ENCODE data around the gene GZMM.
"Not testable (repeated sequence)": the region's sequence is repeated elsewhere in the genome, so short reads cannot be mapped to it uniquely, and the experiment has no call there.

Gene GZMM

GRCh38 chr19:583198-583967, 39.5 kb downstream of the GZMM start:
- DNase-seq (ENCODE audit: low read depth): no peak

GRCh38 chr19:583968-584239, 40.1 kb downstream of the GZMM start:
- DNase-seq (ENCODE audit: low read depth): no peak

- no peak for DNase-seq (ENCODE audit: low read depth)
Observed at GRCh38 chr19:584240-585001, 40.6 kb downstream of the GZMM start.

- DNase-seq (ENCODE audit: low read depth): not testable (repeated sequence)
Observed at GRCh38 chr19:585146-585545, 41.3 kb downstream of the GZMM start.

- DNase-seq (ENCODE audit: low read depth): no peak
Observed at GRCh38 chr19:585551-586110, 41.8 kb downstream of the GZMM start.

- no peak for DNase-seq (ENCODE audit: low read depth)
Observed at GRCh38 chr19:588093-588740, 44.4 kb downstream of the GZMM start.

GRCh38 chr19:588741-589692, 45.2 kb downstream of the GZMM start:
- DNase-seq (ENCODE audit: low read depth): no peak

GRCh38 chr19:589693-590395, 46.0 kb downstream of the GZMM start, which contains the start of gene HCN2:
Gene HCN2 (plus strand): TSS chr19:589881. CDS start chr19:589946, 65 bp downstream.
- DNase-seq (ENCODE audit: low read depth): no peak

GRCh38 chr19:590396-590745, 46.5 kb downstream of the GZMM start:
- no peak for DNase-seq (ENCODE audit: low read depth)

GRCh38 chr19:590750-591098, 46.9 kb downstream of the GZMM start:
- DNase-seq (ENCODE audit: low read depth): no peak

GRCh38 chr19:591099-591958, 47.5 kb downstream of the GZMM start:
- no peak for DNase-seq (ENCODE audit: low read depth)

GRCh38 chr19:592101-592500, 48.2 kb downstream of the GZMM start:
- no peak for DNase-seq (ENCODE audit: low read depth)

GRCh38 chr19:593055-593454, 49.2 kb downstream of the GZMM start:
- DNase-seq (ENCODE audit: low read depth): no peak

- DNase-seq (ENCODE audit: low read depth): no peak
Observed at GRCh38 chr19:593505-593904, 49.7 kb downstream of the GZMM start.

GRCh38 chr19:594265-594870, 50.5 kb downstream of the GZMM start:
- no peak for DNase-seq (ENCODE audit: low read depth)

GRCh38 chr19:595326-596262, 51.7 kb downstream of the GZMM start:
- no peak for DNase-seq (ENCODE audit: low read depth)

- no peak for DNase-seq (ENCODE audit: low read depth)
Observed at GRCh38 chr19:596263-596655, 52.4 kb downstream of the GZMM start.

- no peak for DNase-seq (ENCODE audit: low read depth)
Observed at GRCh38 chr19:597406-598315, 53.8 kb downstream of the GZMM start.
